SK-N-SH (cell line): Measurements from ENCODE around the gene SPTBN5.

Experiments used
- EZH2phosphoT487 ChIP-seq: fragments of 200-600 bp; sonication (generic); IDR thresholded peaks from 2 replicates; pipeline ENCODE4 v1.6.1; 2017; ENCODE audit warnings: low read depth, mixed run types, mild to moderate bottlenecking, antibody characterized with exemption, moderate library complexity, borderline replicate concordance
- POLR2AphosphoS5 ChIP-seq: IDR thresholded peaks from 2 replicates; pipeline ENCODE4 v1.6.1; 2012; ENCODE audit warnings: low read depth, low read length
- SIN3A ChIP-seq: IDR thresholded peaks from 2 replicates; pipeline ENCODE4 v1.6.1; 2012; ENCODE audit warnings: low read depth, mild to moderate bottlenecking, low read length, moderate library complexity, borderline replicate concordance
- TF ChIP-seq, protein P1 (sequence below): IDR thresholded peaks from 2 replicates; pipeline ENCODE4 v1.6.1; 2012; ENCODE audit warnings: mild to moderate bottlenecking, low read depth, low read length, moderate library complexity
- TF ChIP-seq, protein P2 (sequence below): fragments of 200-600 bp; sonication (generic); IDR thresholded peaks from 2 replicates; pipeline ENCODE4 v1.6.1; 2017; ENCODE audit warnings: antibody characterized with exemption, mild to moderate bottlenecking, moderate library complexity
- TF ChIP-seq, protein P3 (sequence below): IDR thresholded peaks from 2 replicates; pipeline ENCODE4 v1.4.0; 2012; ENCODE audit warnings: low read depth, borderline replicate concordance
- TF ChIP-seq, protein P4 (sequence below): IDR thresholded peaks from 2 replicates; pipeline ENCODE4 v1.4.0; 2012; ENCODE audit warnings: low read depth, borderline replicate concordance
- TF ChIP-seq, protein P5 (sequence below): IDR thresholded peaks from 2 replicates; pipeline ENCODE4 v1.4.0; 2012; ENCODE audit warnings: low read depth

DNA sequence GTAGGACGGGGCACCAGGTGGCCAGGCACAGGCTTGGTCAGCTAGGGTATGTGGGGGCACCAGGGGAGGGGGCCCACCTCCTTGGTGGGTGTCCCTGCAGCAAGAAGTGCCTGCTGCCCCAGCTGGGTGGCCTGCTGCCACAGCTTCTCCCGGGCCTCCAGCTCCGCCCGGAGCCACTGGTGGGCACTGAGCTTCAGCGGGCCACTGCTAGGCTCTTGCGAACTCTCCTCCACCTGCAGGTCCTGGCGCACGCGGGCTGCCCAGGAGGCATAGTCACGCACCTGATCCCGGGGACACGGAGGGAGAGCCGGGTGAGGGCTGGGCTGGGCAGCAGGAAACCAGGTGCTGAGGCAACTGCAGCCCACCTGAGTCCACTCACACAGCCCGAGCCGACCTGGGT lies 25.5 kb downstream of the SPTBN5 start:
- TF ChIP-seq, protein P1, sequence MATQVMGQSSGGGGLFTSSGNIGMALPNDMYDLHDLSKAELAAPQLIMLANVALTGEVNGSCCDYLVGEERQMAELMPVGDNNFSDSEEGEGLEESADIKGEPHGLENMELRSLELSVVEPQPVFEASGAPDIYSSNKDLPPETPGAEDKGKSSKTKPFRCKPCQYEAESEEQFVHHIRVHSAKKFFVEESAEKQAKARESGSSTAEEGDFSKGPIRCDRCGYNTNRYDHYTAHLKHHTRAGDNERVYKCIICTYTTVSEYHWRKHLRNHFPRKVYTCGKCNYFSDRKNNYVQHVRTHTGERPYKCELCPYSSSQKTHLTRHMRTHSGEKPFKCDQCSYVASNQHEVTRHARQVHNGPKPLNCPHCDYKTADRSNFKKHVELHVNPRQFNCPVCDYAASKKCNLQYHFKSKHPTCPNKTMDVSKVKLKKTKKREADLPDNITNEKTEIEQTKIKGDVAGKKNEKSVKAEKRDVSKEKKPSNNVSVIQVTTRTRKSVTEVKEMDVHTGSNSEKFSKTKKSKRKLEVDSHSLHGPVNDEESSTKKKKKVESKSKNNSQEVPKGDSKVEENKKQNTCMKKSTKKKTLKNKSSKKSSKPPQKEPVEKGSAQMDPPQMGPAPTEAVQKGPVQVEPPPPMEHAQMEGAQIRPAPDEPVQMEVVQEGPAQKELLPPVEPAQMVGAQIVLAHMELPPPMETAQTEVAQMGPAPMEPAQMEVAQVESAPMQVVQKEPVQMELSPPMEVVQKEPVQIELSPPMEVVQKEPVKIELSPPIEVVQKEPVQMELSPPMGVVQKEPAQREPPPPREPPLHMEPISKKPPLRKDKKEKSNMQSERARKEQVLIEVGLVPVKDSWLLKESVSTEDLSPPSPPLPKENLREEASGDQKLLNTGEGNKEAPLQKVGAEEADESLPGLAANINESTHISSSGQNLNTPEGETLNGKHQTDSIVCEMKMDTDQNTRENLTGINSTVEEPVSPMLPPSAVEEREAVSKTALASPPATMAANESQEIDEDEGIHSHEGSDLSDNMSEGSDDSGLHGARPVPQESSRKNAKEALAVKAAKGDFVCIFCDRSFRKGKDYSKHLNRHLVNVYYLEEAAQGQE, result no peak
- TF ChIP-seq, protein P2, sequence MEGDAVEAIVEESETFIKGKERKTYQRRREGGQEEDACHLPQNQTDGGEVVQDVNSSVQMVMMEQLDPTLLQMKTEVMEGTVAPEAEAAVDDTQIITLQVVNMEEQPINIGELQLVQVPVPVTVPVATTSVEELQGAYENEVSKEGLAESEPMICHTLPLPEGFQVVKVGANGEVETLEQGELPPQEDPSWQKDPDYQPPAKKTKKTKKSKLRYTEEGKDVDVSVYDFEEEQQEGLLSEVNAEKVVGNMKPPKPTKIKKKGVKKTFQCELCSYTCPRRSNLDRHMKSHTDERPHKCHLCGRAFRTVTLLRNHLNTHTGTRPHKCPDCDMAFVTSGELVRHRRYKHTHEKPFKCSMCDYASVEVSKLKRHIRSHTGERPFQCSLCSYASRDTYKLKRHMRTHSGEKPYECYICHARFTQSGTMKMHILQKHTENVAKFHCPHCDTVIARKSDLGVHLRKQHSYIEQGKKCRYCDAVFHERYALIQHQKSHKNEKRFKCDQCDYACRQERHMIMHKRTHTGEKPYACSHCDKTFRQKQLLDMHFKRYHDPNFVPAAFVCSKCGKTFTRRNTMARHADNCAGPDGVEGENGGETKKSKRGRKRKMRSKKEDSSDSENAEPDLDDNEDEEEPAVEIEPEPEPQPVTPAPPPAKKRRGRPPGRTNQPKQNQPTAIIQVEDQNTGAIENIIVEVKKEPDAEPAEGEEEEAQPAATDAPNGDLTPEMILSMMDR, result no peak
- TF ChIP-seq, protein P3, sequence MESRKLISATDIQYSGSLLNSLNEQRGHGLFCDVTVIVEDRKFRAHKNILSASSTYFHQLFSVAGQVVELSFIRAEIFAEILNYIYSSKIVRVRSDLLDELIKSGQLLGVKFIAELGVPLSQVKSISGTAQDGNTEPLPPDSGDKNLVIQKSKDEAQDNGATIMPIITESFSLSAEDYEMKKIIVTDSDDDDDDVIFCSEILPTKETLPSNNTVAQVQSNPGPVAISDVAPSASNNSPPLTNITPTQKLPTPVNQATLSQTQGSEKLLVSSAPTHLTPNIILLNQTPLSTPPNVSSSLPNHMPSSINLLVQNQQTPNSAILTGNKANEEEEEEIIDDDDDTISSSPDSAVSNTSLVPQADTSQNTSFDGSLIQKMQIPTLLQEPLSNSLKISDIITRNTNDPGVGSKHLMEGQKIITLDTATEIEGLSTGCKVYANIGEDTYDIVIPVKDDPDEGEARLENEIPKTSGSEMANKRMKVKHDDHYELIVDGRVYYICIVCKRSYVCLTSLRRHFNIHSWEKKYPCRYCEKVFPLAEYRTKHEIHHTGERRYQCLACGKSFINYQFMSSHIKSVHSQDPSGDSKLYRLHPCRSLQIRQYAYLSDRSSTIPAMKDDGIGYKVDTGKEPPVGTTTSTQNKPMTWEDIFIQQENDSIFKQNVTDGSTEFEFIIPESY, result no peak
- no peak for TF ChIP-seq SIN3A
- TF ChIP-seq, protein P4, sequence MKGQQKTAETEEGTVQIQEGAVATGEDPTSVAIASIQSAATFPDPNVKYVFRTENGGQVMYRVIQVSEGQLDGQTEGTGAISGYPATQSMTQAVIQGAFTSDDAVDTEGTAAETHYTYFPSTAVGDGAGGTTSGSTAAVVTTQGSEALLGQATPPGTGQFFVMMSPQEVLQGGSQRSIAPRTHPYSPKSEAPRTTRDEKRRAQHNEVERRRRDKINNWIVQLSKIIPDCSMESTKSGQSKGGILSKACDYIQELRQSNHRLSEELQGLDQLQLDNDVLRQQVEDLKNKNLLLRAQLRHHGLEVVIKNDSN, result no peak
- TF ChIP-seq POLR2AphosphoS5, result no peak
- no peak for TF ChIP-seq EZH2phosphoT487
- TF ChIP-seq, protein P5, sequence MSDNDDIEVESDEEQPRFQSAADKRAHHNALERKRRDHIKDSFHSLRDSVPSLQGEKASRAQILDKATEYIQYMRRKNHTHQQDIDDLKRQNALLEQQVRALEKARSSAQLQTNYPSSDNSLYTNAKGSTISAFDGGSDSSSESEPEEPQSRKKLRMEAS, result no peak
